HG03378 (cell line): ENCODE data around the gene NPS.

Experiments used
- ATAC-seq: cut with Tn5 transposase; IDR thresholded peaks from one replicate; pipeline ENCODE4 v1.9.1; 2021; ENCODE audit warnings: mild to moderate bottlenecking, moderate library complexity; ENCODE audit not compliant: unreplicated experiment

Gene NPS

GRCh38 chr10:127549009-127549408, at the start of gene NPS:
TSS of gene NPS (plus strand) at chr10:127549309. CDS start at chr10:127549369, 60 bp downstream.
- no peak for ATAC-seq

GRCh38 chr10:127500127-127500526, 49.0 kb upstream of the NPS start:
- ATAC-seq, result no peak

- no peak for ATAC-seq
Observed at GRCh38 chr10:127506094-127506493, 43.0 kb upstream of the NPS start.

GRCh38 chr10:127522298-127522697, 26.8 kb upstream of the NPS start:
- ATAC-seq, result no peak

- ATAC-seq, result no peak
Observed at GRCh38 chr10:127523476-127523875, 25.6 kb upstream of the NPS start.

GRCh38 chr10:127524229-127524628, 24.9 kb upstream of the NPS start:
- ATAC-seq, result no peak

GRCh38 chr10:127524908-127525665, 24.0 kb upstream of the NPS start:
- no peak for ATAC-seq

GRCh38 chr10:127525686-127526085, 23.4 kb upstream of the NPS start:
- ATAC-seq, result no peak

- no peak for ATAC-seq
Observed at GRCh38 chr10:127526161-127526560, 22.9 kb upstream of the NPS start.

- no peak for ATAC-seq
Observed at GRCh38 chr10:127527320-127527719, 21.8 kb upstream of the NPS start.

- no peak for ATAC-seq
Observed at GRCh38 chr10:127527891-127528290, 21.2 kb upstream of the NPS start.

GRCh38 chr10:127532193-127532592, 16.9 kb upstream of the NPS start:
- no peak for ATAC-seq

GRCh38 chr10:127532659-127533058, 16.4 kb upstream of the NPS start:
- no peak for ATAC-seq

GRCh38 chr10:127534074-127534473, 15.0 kb upstream of the NPS start:
- ATAC-seq, result no peak

- ATAC-seq, result no peak
Observed at GRCh38 chr10:127534496-127534895, 14.6 kb upstream of the NPS start.

GRCh38 chr10:127535802-127536515, 13.2 kb upstream of the NPS start:
- no peak for ATAC-seq

- ATAC-seq, result no peak
Observed at GRCh38 chr10:127536972-127537760, 11.9 kb upstream of the NPS start.

- ATAC-seq, result no peak
Observed at GRCh38 chr10:127537924-127538323, 11.2 kb upstream of the NPS start.

- no peak for ATAC-seq
Observed at GRCh38 chr10:127548022-127548421, 1.1 kb upstream of the NPS start.

- ATAC-seq, result no peak
Observed at GRCh38 chr10:127550861-127551260, 1.8 kb downstream of the NPS start.

GRCh38 chr10:127552446-127552845, 3.3 kb downstream of the NPS start:
- no peak for ATAC-seq

GRCh38 chr10:127553417-127553816, 4.3 kb downstream of the NPS start:
- no peak for ATAC-seq
